BJ (cell line): Measurements from ENCODE around the gene CXorf49. TPM values are rescaled to one million over a fixed set of nuclear protein-coding genes. Genes with fewer than 3 reads are reported as not detected.
"Not testable (repeated sequence)": the region's sequence is repeated elsewhere in the genome, so short reads cannot be mapped to it uniquely, and the experiment has no call there.

Experiments
- CTCF ChIA-PET: fragments of 350-600 bp; formaldehyde crosslinking; extraction: SDS; loops from one replicate; lab custom pipeline; 2021; ENCODE audit warnings: antibody characterized with exemption, inconsistent platforms; lab: Yijun Ruan, JAX
- POLR2A ChIA-PET: fragments of 300-600 bp; sonication (Branson Sonifier 250); formaldehyde crosslinking; extraction: SDS; loops from one replicate; lab custom pipeline; 2021; ENCODE audit warnings: antibody characterized with exemption; lab: Charles Lee
- DNase-seq: peaks from one replicate; pipeline ENCODE4 v3.0.0-alpha.2; 2011; ENCODE audit warnings: low read depth
- H3K27me3 ChIP-seq: 2 replicates; pipeline ENCODE4 v1.6.0; 2011; ENCODE audit warnings: low read length; ENCODE audit not compliant: control insufficient read depth, insufficient read depth
- H3K36me3 ChIP-seq: 2 replicates; pipeline ENCODE4 v1.5.1; 2011; ENCODE audit warnings: low read length; ENCODE audit not compliant: control insufficient read depth, insufficient read depth
- H3K4me3 ChIP-seq: 2 replicates; pipeline ENCODE4 v1.5.1; 2011; ENCODE audit warnings: low read depth, mild to moderate bottlenecking, control low read depth, low read length
- polyA minus RNA-seq: library from RNA; depleted of rRNA, polyadenylated mRNA; stranded (reverse); fragments of >200 nt; gene quantifications from 2 replicates; pipeline ENCODE4 v1.2.3, GENCODE V29; 2011; rRNA and poly(A)+ RNA removed
- polyA plus RNA-seq: library from polyadenylated mRNA; depleted of rRNA; stranded (reverse); fragments of >200 nt; gene quantifications from 2 replicates; pipeline ENCODE4 v1.2.3, GENCODE V29; 2011; rRNA removed

Gene CXorf49
- polyA plus RNA-seq (not detected in 2 replicates), polyA minus RNA-seq (not detected in 2 replicates)

- H3K4me3 ChIP-seq, CTCF ChIA-PET, H3K36me3 ChIP-seq, H3K27me3 ChIP-seq, DNase-seq, POLR2A ChIA-PET: not testable (repeated sequence)
Observed at GRCh38 chrX:71718185-71718584, at the start of gene CXorf49. Gene CXorf49, minus strand, starts transcription at chrX:71718285. Its CDS starts 134 bp downstream, at chrX:71718151.

DNA sequence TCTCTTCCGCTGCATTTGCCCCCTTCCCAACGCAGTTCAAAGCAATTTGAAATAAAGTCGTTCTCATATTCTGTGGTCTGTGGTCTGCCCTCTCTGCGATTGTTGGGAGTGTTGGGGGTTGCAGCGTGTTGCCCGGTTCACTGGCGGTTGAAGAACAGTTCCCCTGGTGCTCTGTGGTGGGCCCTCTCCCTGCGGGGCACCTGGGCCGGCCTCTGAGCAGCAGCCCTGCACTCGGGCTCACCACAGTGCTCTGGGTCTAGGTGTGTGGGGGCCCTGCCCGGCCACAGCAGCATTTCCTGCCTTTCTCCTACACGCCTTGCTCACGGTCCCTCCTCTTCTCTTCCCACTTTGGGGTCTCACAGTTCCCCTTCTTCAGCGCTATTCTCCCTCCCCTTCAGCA, 49.0 kb upstream of the CXorf49 start:
- H3K36me3 ChIP-seq, H3K4me3 ChIP-seq, H3K27me3 ChIP-seq, DNase-seq, CTCF ChIA-PET, POLR2A ChIA-PET: not testable (repeated sequence)

DNA sequence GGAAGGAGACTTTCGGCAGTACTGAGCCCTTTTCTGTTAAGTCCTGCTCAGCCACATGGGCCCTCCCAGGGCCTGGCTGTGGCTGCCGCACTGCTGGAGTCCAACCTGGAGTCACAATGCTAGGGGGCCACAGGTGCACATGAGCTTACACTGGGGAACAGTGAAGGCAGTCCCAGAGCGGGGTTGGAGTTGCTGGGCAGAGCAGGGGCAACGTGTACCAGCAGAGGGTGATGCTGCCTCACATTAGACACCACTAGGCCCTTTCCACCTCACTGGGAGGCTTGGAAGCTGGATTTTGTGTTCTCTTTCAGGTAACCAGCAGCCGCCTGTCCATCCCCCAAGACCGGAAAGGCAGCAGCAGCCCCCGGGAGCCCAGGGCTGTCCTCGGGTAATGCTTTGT, 47.5 kb upstream of the CXorf49 start:
- H3K27me3 ChIP-seq, H3K4me3 ChIP-seq, CTCF ChIA-PET, POLR2A ChIA-PET, DNase-seq, H3K36me3 ChIP-seq: not testable (repeated sequence)

- H3K27me3 ChIP-seq, H3K4me3 ChIP-seq, POLR2A ChIA-PET, DNase-seq, H3K36me3 ChIP-seq, CTCF ChIA-PET: not testable (repeated sequence)
Observed at GRCh38 chrX:71764832-71765231, 46.7 kb upstream of the CXorf49 start.

GRCh38 chrX:71763049-71763448, 45.0 kb upstream of the CXorf49 start, which contains the start of gene CXorf49B:
Gene CXorf49B, plus strand, starts transcription at chrX:71763349. Its CDS starts 75 bp downstream, at chrX:71763424.
- POLR2A ChIA-PET, DNase-seq, H3K27me3 ChIP-seq, H3K36me3 ChIP-seq, CTCF ChIA-PET, H3K4me3 ChIP-seq: not testable (repeated sequence)

DNA sequence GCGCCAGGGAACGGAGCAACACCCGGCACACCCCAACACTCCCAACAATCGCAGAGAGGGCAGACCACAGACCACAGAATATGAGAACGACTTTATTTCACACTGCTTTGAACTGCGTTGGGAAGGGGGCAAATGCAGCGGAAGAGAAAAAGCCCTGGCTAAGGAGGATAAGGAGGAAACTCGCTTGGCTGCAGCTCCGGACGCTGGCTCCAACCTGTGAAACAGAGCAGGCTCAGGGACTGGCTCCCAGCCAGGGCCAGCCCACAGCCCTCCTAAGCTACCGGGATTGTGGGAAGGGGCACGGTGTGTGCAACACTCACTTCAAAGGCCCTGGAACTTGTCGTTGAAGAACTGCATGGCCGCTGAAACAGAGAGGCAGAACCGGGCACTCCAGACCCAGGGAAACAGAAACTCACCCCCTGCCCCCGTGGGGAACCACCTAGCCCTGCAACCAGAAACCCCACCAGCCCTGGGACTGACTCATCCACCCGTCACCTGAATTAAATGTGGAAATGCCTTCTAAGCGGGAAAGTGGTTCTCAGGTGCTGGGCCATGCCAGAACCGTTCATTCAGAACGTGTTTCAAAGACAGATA, 42.7 kb upstream of the CXorf49 start:
- CTCF ChIA-PET, H3K4me3 ChIP-seq, H3K27me3 ChIP-seq, DNase-seq, POLR2A ChIA-PET, H3K36me3 ChIP-seq: not testable (repeated sequence)

DNA sequence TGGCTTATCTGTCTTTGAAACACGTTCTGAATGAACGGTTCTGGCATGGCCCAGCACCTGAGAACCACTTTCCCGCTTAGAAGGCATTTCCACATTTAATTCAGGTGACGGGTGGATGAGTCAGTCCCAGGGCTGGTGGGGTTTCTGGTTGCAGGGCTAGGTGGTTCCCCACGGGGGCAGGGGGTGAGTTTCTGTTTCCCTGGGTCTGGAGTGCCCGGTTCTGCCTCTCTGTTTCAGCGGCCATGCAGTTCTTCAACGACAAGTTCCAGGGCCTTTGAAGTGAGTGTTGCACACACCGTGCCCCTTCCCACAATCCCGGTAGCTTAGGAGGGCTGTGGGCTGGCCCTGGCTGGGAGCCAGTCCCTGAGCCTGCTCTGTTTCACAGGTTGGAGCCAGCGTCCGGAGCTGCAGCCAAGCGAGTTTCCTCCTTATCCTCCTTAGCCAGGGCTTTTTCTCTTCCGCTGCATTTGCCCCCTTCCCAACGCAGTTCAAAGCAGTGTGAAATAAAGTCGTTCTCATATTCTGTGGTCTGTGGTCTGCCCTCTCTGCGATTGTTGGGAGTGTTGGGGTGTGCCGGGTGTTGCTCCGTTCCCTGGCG, 2.3 kb upstream of the CXorf49 start:
- CTCF ChIA-PET, H3K27me3 ChIP-seq, H3K36me3 ChIP-seq, DNase-seq, POLR2A ChIA-PET, H3K4me3 ChIP-seq: not testable (repeated sequence)

GRCh38 chrX:71719195-71719594, 1.1 kb upstream of the CXorf49 start:
- H3K36me3 ChIP-seq, H3K27me3 ChIP-seq, CTCF ChIA-PET, DNase-seq, POLR2A ChIA-PET, H3K4me3 ChIP-seq: not testable (repeated sequence)

GRCh38 chrX:71716323-71716722, 1.8 kb downstream of the CXorf49 start:
- DNase-seq, H3K4me3 ChIP-seq, H3K27me3 ChIP-seq, CTCF ChIA-PET, POLR2A ChIA-PET, H3K36me3 ChIP-seq: not testable (repeated sequence)

GRCh38 chrX:71715551-71715950, 2.5 kb downstream of the CXorf49 start:
- H3K4me3 ChIP-seq, CTCF ChIA-PET, POLR2A ChIA-PET, DNase-seq, H3K36me3 ChIP-seq, H3K27me3 ChIP-seq: not testable (repeated sequence)

DNA sequence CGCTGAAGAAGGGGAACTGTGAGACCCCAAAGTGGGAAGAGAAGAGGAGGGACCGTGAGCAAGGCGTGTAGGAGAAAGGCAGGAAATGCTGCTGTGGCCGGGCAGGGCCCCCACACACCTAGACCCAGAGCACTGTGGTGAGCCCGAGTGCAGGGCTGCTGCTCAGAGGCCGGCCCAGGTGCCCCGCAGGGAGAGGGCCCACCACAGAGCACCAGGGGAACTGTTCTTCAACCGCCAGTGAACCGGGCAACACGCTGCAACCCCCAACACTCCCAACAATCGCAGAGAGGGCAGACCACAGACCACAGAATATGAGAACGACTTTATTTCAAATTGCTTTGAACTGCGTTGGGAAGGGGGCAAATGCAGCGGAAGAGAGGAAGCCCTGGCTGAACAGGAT, 4.0 kb downstream of the CXorf49 start:
- DNase-seq, CTCF ChIA-PET, H3K4me3 ChIP-seq, POLR2A ChIA-PET, H3K36me3 ChIP-seq, H3K27me3 ChIP-seq: not testable (repeated sequence)

- H3K27me3 ChIP-seq, H3K4me3 ChIP-seq, DNase-seq, CTCF ChIA-PET, POLR2A ChIA-PET, H3K36me3 ChIP-seq: not testable (repeated sequence)
Observed at GRCh38 chrX:71702853-71703252, 15.2 kb downstream of the CXorf49 start.

GRCh38 chrX:71699023-71699344, 19.1 kb downstream of the CXorf49 start:
- POLR2A ChIA-PET, DNase-seq, H3K36me3 ChIP-seq, H3K27me3 ChIP-seq, CTCF ChIA-PET, H3K4me3 ChIP-seq: not testable (repeated sequence)
